Measurements from ENCODE around the gene TAF1D. TPM values are rescaled to one million over a fixed set of nuclear protein-coding genes. Genes with fewer than 3 reads are reported as not detected.

The TAF1D gene
- total RNA-seq, 1 donor from 2014 or later: 145 TPM

DNA sequence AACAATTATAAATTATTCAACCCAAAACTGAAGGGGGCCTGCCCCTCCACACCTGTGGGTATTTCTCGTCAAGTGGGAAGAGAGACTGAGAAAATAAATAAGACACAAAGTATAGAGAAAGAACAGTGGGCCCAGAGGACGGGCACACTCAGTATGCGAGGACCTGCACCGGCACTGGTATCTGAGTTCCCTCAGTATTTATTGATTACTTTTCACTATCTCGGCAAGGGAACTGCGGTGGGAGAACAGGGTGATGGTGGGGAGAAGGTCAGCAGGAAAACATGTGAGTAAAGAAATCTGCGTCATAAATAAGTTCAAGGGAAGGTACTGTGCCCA is 3.3 kb upstream of the TAF1D start:
- Histone ChIP-seq H3K27me3 (ENCODE audit: insufficient read depth, low read length) (no peaks in the 10 kb centered on the region), H3K4me3 (ENCODE audit: insufficient read depth, low read depth, low read length) (no peak overlapping the region), H3K36me3 (ENCODE audit: insufficient read depth, low read length) (no peaks in the 10 kb centered on the region), H3K9ac (ENCODE audit: low read length) (peak overlapping the region; percentile 28), H3K4me1 (ENCODE audit: insufficient read depth, low read length) (no peaks in the 10 kb centered on the region), H4K20me1 (ENCODE audit: insufficient read depth, low read length) (peaks cover 6% of the 10 kb centered on the region), H3K27ac (ENCODE audit: low read depth, low read length) (no peak overlapping the region), H3K79me2 (ENCODE audit: insufficient read depth, low read length) (peaks cover 30% of the 10 kb centered on the region), H3K9me3 (ENCODE audit: insufficient read depth, low read depth, low read length) (no peaks in the 10 kb centered on the region), H2AFZ (ENCODE audit: low read depth, low read length) (no peak overlapping the region), H3K4me2 (ENCODE audit: low read length) (peak overlapping the region; percentile 51)
- Mint-ChIP-seq H3K27ac (ENCODE audit: unreplicated experiment) (peak overlapping the region; percentile 29), H3K9me3 (ENCODE audit: unreplicated experiment) (no peaks in the 10 kb centered on the region), H3K36me3 (ENCODE audit: low read depth, unreplicated experiment) (peaks cover 6% of the 10 kb centered on the region), H3K27me3 (ENCODE audit: low read depth, unreplicated experiment) (no peaks in the 10 kb centered on the region), H3K4me1 (ENCODE audit: low read depth, unreplicated experiment) (peaks cover 7% of the 10 kb centered on the region), H3K4me3 (ENCODE audit: unreplicated experiment) (peak overlapping the region; percentile 36)
- TF ChIP-seq EZH2 (IDR thresholded peaks at IDR 0.05; ENCODE audit: insufficient read depth, low read length) (no peak), CTCF (IDR thresholded peaks at IDR 0.05; ENCODE audit: insufficient read depth, low read depth, low read length) (no peak)
- FAIRE-seq: no peak
- no peak for DNase-seq (ENCODE audit: low read depth)

DNA sequence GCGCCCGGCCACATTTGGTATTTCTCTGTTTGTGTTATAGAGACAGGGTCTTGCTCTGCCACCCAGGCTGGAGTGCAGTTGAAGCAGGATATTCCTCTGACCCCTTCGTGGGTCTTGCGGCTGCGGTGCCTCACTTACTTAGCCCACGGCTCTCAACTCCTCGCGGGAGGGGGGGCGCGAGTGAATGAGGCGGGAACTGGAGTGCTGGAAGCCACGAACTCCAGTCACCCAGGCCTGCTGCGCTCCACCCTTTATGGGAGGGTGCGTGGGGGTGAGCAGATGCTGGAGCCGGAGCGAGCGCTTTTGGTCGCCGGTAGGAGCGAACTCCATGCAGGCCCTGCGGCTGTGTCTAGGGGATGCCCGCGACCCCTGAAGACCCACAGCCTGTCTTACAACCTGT is 2.0 kb upstream of the TAF1D start:
- Histone ChIP-seq H3K4me1 (ENCODE audit: insufficient read depth, low read length) (peaks cover 4% of the 10 kb centered on the region), H3K79me2 (ENCODE audit: insufficient read depth, low read length) (peaks cover 43% of the 10 kb centered on the region), H3K27me3 (ENCODE audit: insufficient read depth, low read length) (no peaks in the 10 kb centered on the region), H3K9me3 (ENCODE audit: insufficient read depth, low read depth, low read length) (no peaks in the 10 kb centered on the region), H3K4me2 (ENCODE audit: low read length) (no peak overlapping the region), H3K27ac (ENCODE audit: low read depth, low read length) (no peak overlapping the region), H3K9ac (ENCODE audit: low read length) (no peak overlapping the region), H2AFZ (ENCODE audit: low read depth, low read length) (no peak overlapping the region), H3K36me3 (ENCODE audit: insufficient read depth, low read length) (peaks cover 6% of the 10 kb centered on the region), H4K20me1 (ENCODE audit: insufficient read depth, low read length) (peaks cover 19% of the 10 kb centered on the region), H3K4me3 (ENCODE audit: insufficient read depth, low read depth, low read length) (no peak overlapping the region)
- peak overlapping the region; percentile 57 for H3K4me3 Mint-ChIP-seq (ENCODE audit: unreplicated experiment)
- no peaks in the 10 kb centered on the region for H3K9me3 Mint-ChIP-seq (ENCODE audit: unreplicated experiment)
- FAIRE-seq (no peak), DNase-seq (ENCODE audit: low read depth) (no peak)
- TF ChIP-seq EZH2 (IDR thresholded peaks at IDR 0.05; ENCODE audit: insufficient read depth, low read length) (no peak), CTCF (IDR thresholded peaks at IDR 0.05; ENCODE audit: insufficient read depth, low read depth, low read length) (no peak)
- H3K4me1 Mint-ChIP-seq (ENCODE audit: low read depth, unreplicated experiment): peaks cover 12% of the 10 kb centered on the region
- H3K27ac Mint-ChIP-seq (ENCODE audit: unreplicated experiment): no peak overlapping the region
- peaks cover 16% of the 10 kb centered on the region for H3K36me3 Mint-ChIP-seq (ENCODE audit: low read depth, unreplicated experiment)
- no peaks in the 10 kb centered on the region for H3K27me3 Mint-ChIP-seq (ENCODE audit: low read depth, unreplicated experiment)

DNA sequence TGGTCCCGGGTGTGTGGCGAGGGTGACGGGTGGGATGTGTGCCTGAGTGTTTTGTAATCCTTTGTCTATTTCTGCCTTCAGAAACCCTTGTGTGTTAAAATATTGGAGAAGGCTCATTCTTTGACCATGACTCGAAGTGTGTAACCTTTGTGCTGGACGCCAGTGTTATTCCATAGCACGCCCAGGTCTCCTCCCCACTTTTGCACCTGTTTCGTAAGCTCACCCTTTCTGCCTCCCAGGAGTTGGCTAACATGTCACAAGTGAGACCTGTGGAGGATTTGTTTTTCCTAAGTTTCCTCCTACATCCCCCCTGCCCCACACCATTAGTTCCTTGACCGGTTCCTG is 559 bp upstream of the TAF1D start:
- Histone ChIP-seq H2AFZ (ENCODE audit: low read depth, low read length) (peak overlapping the region; percentile 93), H3K4me1 (ENCODE audit: insufficient read depth, low read length) (peaks cover 8% of the 10 kb centered on the region), H3K4me3 (ENCODE audit: insufficient read depth, low read depth, low read length) (peak overlapping the region; percentile 95), H4K20me1 (ENCODE audit: insufficient read depth, low read length) (peaks cover 33% of the 10 kb centered on the region), H3K79me2 (ENCODE audit: insufficient read depth, low read length) (peaks cover 58% of the 10 kb centered on the region), H3K9me3 (ENCODE audit: insufficient read depth, low read depth, low read length) (no peaks in the 10 kb centered on the region), H3K9ac (ENCODE audit: low read length) (peak overlapping the region; percentile 99), H3K36me3 (ENCODE audit: insufficient read depth, low read length) (peaks cover 20% of the 10 kb centered on the region), H3K4me2 (ENCODE audit: low read length) (peak overlapping the region; percentile 86), H3K27ac (ENCODE audit: low read depth, low read length) (peak overlapping the region; percentile 95), H3K27me3 (ENCODE audit: insufficient read depth, low read length) (no peaks in the 10 kb centered on the region)
- H3K4me1 Mint-ChIP-seq (ENCODE audit: low read depth, unreplicated experiment): peaks cover 23% of the 10 kb centered on the region
- H3K9me3 Mint-ChIP-seq (ENCODE audit: unreplicated experiment): no peaks in the 10 kb centered on the region
- TF ChIP-seq EZH2 (IDR thresholded peaks at IDR 0.05; ENCODE audit: insufficient read depth, low read length): no peak
- TF ChIP-seq CTCF (IDR thresholded peaks at IDR 0.05; ENCODE audit: insufficient read depth, low read depth, low read length): no peak
- DNase-seq (ENCODE audit: low read depth) (peak; percentile 56), FAIRE-seq (no peak)
- H3K36me3 Mint-ChIP-seq (ENCODE audit: low read depth, unreplicated experiment): peaks cover 23% of the 10 kb centered on the region
- no peaks in the 10 kb centered on the region for H3K27me3 Mint-ChIP-seq (ENCODE audit: low read depth, unreplicated experiment)
- H3K4me3 Mint-ChIP-seq (ENCODE audit: unreplicated experiment): peak overlapping the region; percentile 100
- H3K27ac Mint-ChIP-seq (ENCODE audit: unreplicated experiment): peak overlapping the region; percentile 98
